IPS DF 4.7 (cell line): ENCODE data around the gene ABL2.

Experiments
- DNase-seq: peaks from one replicate; pipeline ENCODE4 v3.0.0-alpha.2; 2013; ENCODE audit warnings: low spot score; ENCODE audit errors: extremely low read depth

ABL2 gene

DNA sequence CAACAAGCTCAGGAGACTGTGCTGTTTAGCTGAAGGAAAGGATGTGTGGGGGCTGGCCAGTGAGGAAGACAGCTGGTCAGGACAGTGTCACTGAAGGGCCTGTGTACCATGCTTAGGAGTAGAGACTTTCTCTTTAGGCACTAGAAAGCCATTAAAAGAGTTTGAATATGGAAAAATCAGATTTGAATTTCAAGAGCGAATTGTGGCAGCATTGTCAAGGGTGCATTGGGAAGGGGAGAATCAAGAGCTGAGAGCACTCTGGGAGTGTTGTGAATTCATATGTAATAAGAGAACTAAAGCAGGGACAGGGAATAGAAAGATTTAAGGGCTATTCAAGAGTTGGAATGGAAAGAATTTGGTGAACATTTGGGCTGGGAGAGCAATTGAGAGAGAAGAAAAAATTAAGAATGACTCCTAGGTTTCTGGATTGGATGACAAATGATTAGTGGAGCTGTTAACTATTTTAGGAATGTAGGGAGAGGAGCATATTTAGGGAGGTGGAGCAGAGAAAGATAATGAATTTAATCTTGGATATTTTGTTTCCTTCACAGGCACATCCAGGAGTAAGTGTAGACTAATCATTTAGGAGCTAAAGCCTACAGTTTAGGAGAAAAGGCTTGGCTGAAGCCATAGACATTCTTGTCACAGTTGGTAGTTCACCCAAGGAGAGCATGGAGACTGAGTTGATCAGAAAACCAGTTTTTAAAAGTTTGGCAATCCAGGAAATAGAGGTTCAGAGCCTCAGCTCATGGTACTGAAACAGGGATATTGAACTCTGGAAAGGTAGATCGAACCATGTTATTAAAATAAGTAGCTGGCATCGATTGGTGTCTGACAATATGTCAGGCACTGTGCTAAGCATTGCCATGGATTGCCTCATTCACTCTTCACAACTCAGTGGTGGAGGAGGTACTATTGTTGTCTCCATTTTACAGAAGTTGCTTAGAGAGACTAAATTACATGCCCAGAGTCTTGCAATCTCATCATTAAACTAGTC lies 170.7 kb downstream of the ABL2 start:
- DNase-seq: no peak

- no peak for DNase-seq
Observed at GRCh38 chr1:179055937-179056336, 173.5 kb downstream of the ABL2 start.

- DNase-seq: no peak
Observed at GRCh38 chr1:179053486-179053885, 176.0 kb downstream of the ABL2 start.

DNA sequence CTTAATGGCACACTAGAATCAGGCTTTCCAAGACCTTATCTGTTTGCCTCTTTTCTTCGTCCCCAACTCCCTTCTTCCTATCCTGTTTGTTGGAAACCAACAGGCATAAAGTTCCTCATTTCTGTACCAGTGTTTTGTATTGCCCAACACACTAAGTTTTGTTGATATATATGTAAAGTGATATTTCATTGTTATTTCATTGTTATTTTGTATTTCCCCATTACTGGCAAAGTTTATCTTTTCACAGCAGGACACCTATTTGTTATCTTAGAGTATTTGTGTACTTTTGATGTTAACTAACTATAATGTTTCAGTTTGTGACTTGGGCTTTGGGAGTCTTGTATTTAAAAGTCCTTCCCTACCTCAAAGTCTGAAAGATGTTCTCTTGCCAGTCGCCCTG lies 176.7 kb downstream of the ABL2 start:
- DNase-seq: no peak
